Hepatocyte (in vitro differentiated cells): ENCODE results near the gene DCBLD1.
"Not testable (repeated sequence)": the region's sequence is repeated elsewhere in the genome, so short reads cannot be mapped to it uniquely, and the experiment has no call there.

Experiments used
- EZH2phosphoT487 ChIP-seq: fragments of 200-600 bp; sonication (generic); IDR thresholded peaks from one replicate; pipeline ENCODE4 v1.6.1; 2018; ENCODE audit warnings: antibody characterized with exemption, mild to moderate bottlenecking, low read depth, moderate library complexity; ENCODE audit not compliant: unreplicated experiment, severe bottlenecking
- TF ChIP-seq, protein P1 (sequence below): fragments of 200-600 bp; sonication (generic); IDR thresholded peaks from 2 replicates; pipeline ENCODE4 v1.5.1; 2016; ENCODE audit warnings: antibody characterized with exemption, mild to moderate bottlenecking; ENCODE audit not compliant: poor library complexity

DNA sequence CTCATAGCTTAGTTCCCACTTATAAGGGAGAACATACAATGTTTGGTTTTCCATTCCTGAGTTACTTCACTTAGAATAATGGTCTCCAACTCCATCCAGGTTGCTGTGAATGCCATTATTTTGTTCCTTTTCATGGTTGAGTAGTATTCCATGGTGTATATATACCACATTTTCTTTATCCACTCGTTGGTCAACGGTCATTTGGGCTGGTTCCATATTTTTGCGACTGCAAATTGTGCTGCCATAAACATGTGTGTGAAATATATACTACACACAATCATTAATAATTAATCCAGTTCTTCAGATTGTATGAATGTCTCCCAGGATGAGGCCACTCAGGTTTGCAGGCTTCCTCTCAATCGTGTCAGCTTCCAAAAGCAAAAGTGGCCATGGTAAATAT, 13.9 kb upstream of the DCBLD1 start:
- not testable (repeated sequence) for TF ChIP-seq EZH2phosphoT487
- TF ChIP-seq, protein P1, sequence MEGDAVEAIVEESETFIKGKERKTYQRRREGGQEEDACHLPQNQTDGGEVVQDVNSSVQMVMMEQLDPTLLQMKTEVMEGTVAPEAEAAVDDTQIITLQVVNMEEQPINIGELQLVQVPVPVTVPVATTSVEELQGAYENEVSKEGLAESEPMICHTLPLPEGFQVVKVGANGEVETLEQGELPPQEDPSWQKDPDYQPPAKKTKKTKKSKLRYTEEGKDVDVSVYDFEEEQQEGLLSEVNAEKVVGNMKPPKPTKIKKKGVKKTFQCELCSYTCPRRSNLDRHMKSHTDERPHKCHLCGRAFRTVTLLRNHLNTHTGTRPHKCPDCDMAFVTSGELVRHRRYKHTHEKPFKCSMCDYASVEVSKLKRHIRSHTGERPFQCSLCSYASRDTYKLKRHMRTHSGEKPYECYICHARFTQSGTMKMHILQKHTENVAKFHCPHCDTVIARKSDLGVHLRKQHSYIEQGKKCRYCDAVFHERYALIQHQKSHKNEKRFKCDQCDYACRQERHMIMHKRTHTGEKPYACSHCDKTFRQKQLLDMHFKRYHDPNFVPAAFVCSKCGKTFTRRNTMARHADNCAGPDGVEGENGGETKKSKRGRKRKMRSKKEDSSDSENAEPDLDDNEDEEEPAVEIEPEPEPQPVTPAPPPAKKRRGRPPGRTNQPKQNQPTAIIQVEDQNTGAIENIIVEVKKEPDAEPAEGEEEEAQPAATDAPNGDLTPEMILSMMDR: not testable (repeated sequence)
